Panc1 (cell line): ENCODE measurements around the gene PICALM.

Experiments used
- CTCF ChIP-seq: fragments of 450-650 bp; IDR thresholded peaks from 2 replicates; pipeline ENCODE4 v1.5.1; 2017; ENCODE audit warnings: mild to moderate bottlenecking
- POLR2AphosphoS5 ChIP-seq: IDR thresholded peaks from 2 replicates; pipeline ENCODE4 v1.6.1; 2012; ENCODE audit warnings: mild to moderate bottlenecking, low read depth, low read length, moderate library complexity
- REST ChIP-seq, 2 experiments: IDR thresholded peaks; 2 replicates each; pipeline ENCODE4 v1.6.1; 2011 to 2012; ENCODE audit warnings: low read depth in 2 of 2, control low read depth in 1 of 2, low read length in 1 of 2, mild to moderate bottlenecking in 1 of 2, moderate library complexity in 1 of 2; ENCODE audit not compliant: insufficient read depth in 1 of 2
- TCF7L2 ChIP-seq: IDR thresholded peaks from 2 replicates; pipeline ENCODE4 v1.6.1; 2011; ENCODE audit warnings: mild to moderate bottlenecking, low read depth, low read length, inconsistent platforms

- TF ChIP-seq POLR2AphosphoS5 (no peak), CTCF (peak; percentile 86; the same call in 1 of the 2 replicates), TCF7L2 (no peak), REST (IDR thresholded peaks at IDR 0.05; ENCODE audit: insufficient read depth in 1 of 2, low read depth in 2 of 2, low read length in 1 of 2) (no peak)
These were observed 26.9 kb downstream of the PICALM start for GRCh38 chr11:86041975-86042378.
